Adrenal gland (tissue), 5 donors: ENCODE measurements around the gene MGRN1.

Experiments
- POLR2A ChIP-seq, 2 donors: fragments of 450-650 bp; IDR thresholded peaks; one replicate each; pipeline ENCODE4 v1.6.1; 2017; ENCODE audit warnings: antibody characterized with exemption in 2 of 2, mild to moderate bottlenecking in 2 of 2, moderate library complexity in 1 of 2
- TF ChIP-seq, protein P1 (sequence below), 6 experiments: fragments of 450-650 bp in 4 of 6; fragments of 200-600 bp in 2 of 6; sonication (generic) in 1 of 6; IDR thresholded peaks; 1 replicate in 5 of 6; 2 replicates in 1 of 6; pipeline versions ENCODE4 v1.5.1 to v1.8.0; 2016 to 2021; ENCODE audit warnings: antibody characterized with exemption in 6 of 6, mild to moderate bottlenecking in 2 of 6, moderate library complexity in 1 of 6
- donor health status: DM: no; HTN: no; CAD: no.

DNA sequence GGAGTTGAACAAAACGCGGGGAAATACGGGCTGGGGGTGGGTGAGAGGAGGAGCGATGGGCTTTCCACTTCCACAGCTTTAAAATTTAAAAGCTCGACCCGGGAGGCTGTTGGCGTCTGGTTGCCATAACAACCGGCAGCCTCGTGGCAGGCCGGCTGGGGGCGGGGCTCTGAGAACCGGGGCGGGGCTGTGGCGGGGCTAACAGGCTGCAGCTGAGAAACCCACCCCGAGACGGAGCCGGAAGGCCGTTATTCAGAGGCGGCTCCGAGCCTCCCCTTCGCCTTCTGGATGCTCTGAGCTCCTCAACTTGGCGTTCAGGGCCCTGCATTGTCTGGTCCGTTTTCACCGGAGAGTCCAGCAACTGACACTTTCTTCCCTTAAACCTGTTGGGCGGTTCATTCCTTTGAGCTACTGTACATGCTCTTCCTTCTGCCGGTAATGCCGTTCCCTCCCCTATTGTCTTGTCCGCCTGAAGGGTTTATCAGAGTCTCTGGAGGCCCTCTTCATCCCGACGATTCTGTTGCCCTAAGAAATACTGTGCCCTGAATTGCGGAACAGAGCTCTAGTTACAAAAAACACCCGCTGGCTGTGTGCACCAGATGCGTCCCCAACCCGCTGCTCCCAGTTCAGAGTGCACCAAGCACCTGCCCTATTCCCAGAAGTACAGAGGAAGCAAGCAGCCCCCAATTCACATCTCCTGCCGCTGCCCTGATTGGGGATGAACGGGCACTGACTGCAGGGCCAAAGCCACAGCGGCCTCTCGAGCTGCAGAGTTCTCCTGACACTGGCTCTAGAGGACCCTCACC, 110.3 kb downstream of the MGRN1 start:
- no peak for TF ChIP-seq POLR2A (IDR thresholded peaks at IDR 0.05)
- TF ChIP-seq, protein P1, sequence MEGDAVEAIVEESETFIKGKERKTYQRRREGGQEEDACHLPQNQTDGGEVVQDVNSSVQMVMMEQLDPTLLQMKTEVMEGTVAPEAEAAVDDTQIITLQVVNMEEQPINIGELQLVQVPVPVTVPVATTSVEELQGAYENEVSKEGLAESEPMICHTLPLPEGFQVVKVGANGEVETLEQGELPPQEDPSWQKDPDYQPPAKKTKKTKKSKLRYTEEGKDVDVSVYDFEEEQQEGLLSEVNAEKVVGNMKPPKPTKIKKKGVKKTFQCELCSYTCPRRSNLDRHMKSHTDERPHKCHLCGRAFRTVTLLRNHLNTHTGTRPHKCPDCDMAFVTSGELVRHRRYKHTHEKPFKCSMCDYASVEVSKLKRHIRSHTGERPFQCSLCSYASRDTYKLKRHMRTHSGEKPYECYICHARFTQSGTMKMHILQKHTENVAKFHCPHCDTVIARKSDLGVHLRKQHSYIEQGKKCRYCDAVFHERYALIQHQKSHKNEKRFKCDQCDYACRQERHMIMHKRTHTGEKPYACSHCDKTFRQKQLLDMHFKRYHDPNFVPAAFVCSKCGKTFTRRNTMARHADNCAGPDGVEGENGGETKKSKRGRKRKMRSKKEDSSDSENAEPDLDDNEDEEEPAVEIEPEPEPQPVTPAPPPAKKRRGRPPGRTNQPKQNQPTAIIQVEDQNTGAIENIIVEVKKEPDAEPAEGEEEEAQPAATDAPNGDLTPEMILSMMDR (IDR thresholded peaks at IDR 0.05) = no peak
